IMR-90 (cell line): Measurements from ENCODE around the gene DCDC2. TPM values are rescaled to one million over a fixed set of nuclear protein-coding genes. Genes with fewer than 3 reads are reported as not detected.

Experiments
- ATAC-seq: fragments of 200-7000 bp; cut with Tn5 transposase; 2 replicates; pipeline ENCODE4 v1.9.1; 2020; ENCODE audit warnings: low read depth, mild to moderate bottlenecking, moderate library complexity
- BruUV-seq: library from RNA; stranded (reverse); fragments of 400-500 nt; replicated peaks from 2 replicates; lab custom pipeline; 2021; lab: Mats Ljungman, UMichigan
- CTCF ChIA-PET: fragments of 300-600 bp; formaldehyde crosslinking; extraction: SDS; loops from one replicate; lab custom pipeline; 2021; ENCODE audit warnings: antibody characterized with exemption; lab: Yijun Ruan, JAX
- POLR2A ChIA-PET: fragments of 300-600 bp; sonication (Branson Sonifier 250); formaldehyde crosslinking; loops from one replicate; lab custom pipeline; 2022; ENCODE audit warnings: antibody characterized with exemption; ENCODE audit not compliant: unreplicated experiment; lab: Charles Lee
- DNase-seq: peaks from one replicate; pipeline ENCODE4 v3.0.0; 2013
- H2AFZ ChIP-seq: replicated peaks from 2 replicates; pipeline ENCODE3; 2013; ENCODE audit warnings: low read length, mild to moderate bottlenecking; ENCODE audit not compliant: poor library complexity
- H2AK5ac ChIP-seq: 2 replicates; pipeline ENCODE4 v1.6.1; 2013; ENCODE audit warnings: low read depth, low read length, inconsistent platforms
- H2AK9ac ChIP-seq: replicated peaks from 2 replicates; pipeline ENCODE3; 2013; ENCODE audit warnings: mild to moderate bottlenecking, low read depth, low read length, moderate library complexity; ENCODE audit not compliant: poor library complexity
- H2BK120ac ChIP-seq: 2 replicates; pipeline ENCODE4 v1.6.1; 2013; ENCODE audit warnings: low read depth, low read length, inconsistent platforms
- H2BK15ac ChIP-seq: 3 replicates; pipeline ENCODE4 v1.6.1; 2013; ENCODE audit warnings: low read depth, low read length, inconsistent platforms
- H2BK20ac ChIP-seq: 2 replicates; pipeline ENCODE4 v1.6.1; 2013; ENCODE audit warnings: low read depth, mild to moderate bottlenecking, inconsistent platforms, low read length, moderate library complexity
- H2BK5ac ChIP-seq: 2 replicates; pipeline ENCODE4 v1.6.1; 2013; ENCODE audit warnings: mild to moderate bottlenecking, low read depth, low read length, inconsistent platforms; ENCODE audit not compliant: poor library complexity, severe bottlenecking
- H3K14ac ChIP-seq: replicated peaks from 2 replicates; pipeline ENCODE4 v1.6.1; 2013; ENCODE audit warnings: low read depth, low read length, inconsistent platforms
- H3K18ac ChIP-seq: 2 replicates; pipeline ENCODE4 v1.6.1; 2013; ENCODE audit warnings: low read depth, low read length, control low read depth
- H3K23ac ChIP-seq: 2 replicates; pipeline ENCODE4 v1.6.1; 2013; ENCODE audit warnings: low read depth, low read length, inconsistent platforms
- H3K27ac ChIP-seq: 2 replicates; pipeline ENCODE4 v1.5.1; 2013; ENCODE audit warnings: mild to moderate bottlenecking, control low read depth, low read length; ENCODE audit not compliant: insufficient read depth
- H3K27me3 ChIP-seq: 2 replicates; pipeline ENCODE4 v1.6.1; 2013; ENCODE audit warnings: low read length; ENCODE audit not compliant: control insufficient read depth, insufficient read depth
- H3K36me3 ChIP-seq: 2 replicates; pipeline ENCODE4 v1.6.1; 2013; ENCODE audit warnings: low read length, mixed read lengths; ENCODE audit not compliant: control insufficient read depth, insufficient read depth
- H3K4ac ChIP-seq: 2 replicates; pipeline ENCODE4 v1.6.1; 2013; ENCODE audit warnings: low read depth, low read length, inconsistent platforms
- H3K4me1 ChIP-seq: 2 replicates; pipeline ENCODE4 v1.6.1; 2013; ENCODE audit warnings: low read length, mixed read lengths; ENCODE audit not compliant: control insufficient read depth, insufficient read depth
- H3K4me2 ChIP-seq: 2 replicates; pipeline ENCODE4 v1.6.1; 2013; ENCODE audit warnings: low read depth, mild to moderate bottlenecking, control low read depth, low read length, moderate library complexity
- H3K4me3 ChIP-seq: 2 replicates; pipeline ENCODE4 v1.5.1; 2013; ENCODE audit warnings: low read depth, mild to moderate bottlenecking, control low read depth, low read length, moderate library complexity; ENCODE audit not compliant: insufficient read depth
- H3K56ac ChIP-seq: 2 replicates; pipeline ENCODE4 v1.6.1; 2013; ENCODE audit warnings: low read length, inconsistent platforms; ENCODE audit not compliant: insufficient read depth; ENCODE audit errors: extremely low read depth
- H3K79me1 ChIP-seq, 2 experiments: 2 replicates each; pipeline ENCODE4 v1.6.1; 2013; ENCODE audit warnings: low read length in 2 of 2, inconsistent platforms in 1 of 2, low read depth in 1 of 2
- H3K9ac ChIP-seq: 2 replicates; pipeline ENCODE4 v1.6.1; 2013; ENCODE audit warnings: low read depth, low read length, control low read depth
- H3K9me1 ChIP-seq: 2 replicates; pipeline ENCODE4 v1.6.1; 2013; ENCODE audit warnings: low read length, inconsistent platforms; ENCODE audit not compliant: insufficient read depth
- H3K9me3 ChIP-seq: 2 replicates; pipeline ENCODE4 v1.6.1; 2013; ENCODE audit warnings: low read length; ENCODE audit not compliant: control insufficient read depth, insufficient read depth
- H4K20me1 ChIP-seq: 2 replicates; pipeline ENCODE4 v1.6.1; 2013; ENCODE audit warnings: low read length, inconsistent platforms; ENCODE audit not compliant: insufficient read depth
- H4K5ac ChIP-seq: 2 replicates; pipeline ENCODE4 v1.6.1; 2013; ENCODE audit warnings: mild to moderate bottlenecking, low read depth, low read length, control low read depth
- H4K8ac ChIP-seq, 2 experiments: 2 replicates each; pipeline ENCODE4 v1.6.1; 2013; ENCODE audit warnings: low read depth in 2 of 2, low read length in 2 of 2, control low read depth in 1 of 2, inconsistent platforms in 1 of 2
- H4K91ac ChIP-seq: 2 replicates; pipeline ENCODE4 v1.6.1; 2013; ENCODE audit warnings: low read depth, low read length, inconsistent platforms; ENCODE audit not compliant: insufficient read depth
- BHLHE40 ChIP-seq: fragments of 150-350 bp; IDR thresholded peaks from 2 replicates; pipeline ENCODE4 v1.6.1; 2016; ENCODE audit warnings: mild to moderate bottlenecking, low read depth, low read length
- CEBPB ChIP-seq: IDR thresholded peaks from 2 replicates; pipeline ENCODE4 v1.6.1; 2012; ENCODE audit warnings: low read depth, low read length, improper control_type of control experiment
- CTCF ChIP-seq: conservative IDR thresholded peaks from 2 replicates; pipeline ENCODE4 v1.5.1; 2012; ENCODE audit warnings: mild to moderate bottlenecking, low read depth, low read length, improper control_type of control experiment
- RAD21 ChIP-seq: IDR thresholded peaks from 2 replicates; pipeline ENCODE4 v1.6.1; 2012; ENCODE audit warnings: low read length, improper control_type of control experiment
- RFX5 ChIP-seq: IDR thresholded peaks from 2 replicates; pipeline ENCODE4 v1.8.0; 2012; ENCODE audit warnings: low read depth, mild to moderate bottlenecking, low read length, moderate library complexity
- WGBS, 2 experiments: methylation state at CpG; one replicate each; pipeline versions ENCODE4 v1.1.5 to v1.1.7; 2013; ENCODE audit warnings: missing lambda C conversion rate in 2 of 2; ENCODE audit not compliant: insufficient read length in 1 of 2; ENCODE audit errors: extremely low coverage in 2 of 2; 5-methylcytosine and 5-hydroxymethylcytosine counted together
- dilution Hi-C: fragments of 300-500 bp; cut with HindIII; formaldehyde crosslinking; loops from one replicate; pipeline ENCODE4 v1.14.3; 2018; ENCODE audit warnings: low sequenced_read_pairs; ENCODE audit not compliant: unreplicated experiment
- in situ Hi-C: fragments of 300-500 bp; cut with MboI; formaldehyde crosslinking; loops from 3 replicates; pipeline ENCODE4 v1.14.3; 2019; ENCODE audit warnings: low sequenced_read_pairs, inconsistent platforms, mixed read lengths
- intact Hi-C: fragments of 100-400 bp; cut with micrococcal nuclease; formaldehyde crosslinking; loops from 2 replicates; pipeline ENCODE4 v1.10.0; 2022
- polyA plus RNA-seq, 3 experiments: library from polyadenylated mRNA; depleted of rRNA; stranded (reverse); fragments of >200 nt; gene quantifications; 2 replicates each; pipeline ENCODE4 v1.2.3, GENCODE V29; 2012; ENCODE audit warnings: low replicate concordance in 1 of 3
- total RNA-seq: library from RNA; depleted of rRNA; stranded (reverse); fragments of >200 nt; gene quantifications from 2 replicates; pipeline ENCODE4 v1.2.3, GENCODE V29; 2012

Gene DCDC2
- total and polyA plus RNA-seq, 2 of the 4 experiments (the other 2 are of a cell fraction), result not detected

- no CpG with 5 or more reads among the region's 1 CpG for WGBS, 2 experiments
- DNase-seq (peak; percentile 23), ATAC-seq (no peak)
- no peak overlapping the region for H3K4me2 ChIP-seq
- no peak overlapping the region for H4K8ac ChIP-seq
- H4K5ac ChIP-seq, result no peak overlapping the region
- no peak overlapping the region for H2BK20ac ChIP-seq
- no peak overlapping the region for H2BK5ac ChIP-seq
- no peak overlapping the region for H3K18ac ChIP-seq
- TF ChIP-seq RFX5, result no peak
- no peak for TF ChIP-seq CEBPB
- TF ChIP-seq RAD21, result peak; percentile 35; the same call in 1 of the 2 replicates
- no peak for TF ChIP-seq BHLHE40
- TF ChIP-seq CTCF, result peak; percentile 52
- no peak overlapping the region for H3K9ac ChIP-seq
- no peak overlapping the region for H2BK120ac ChIP-seq
- H3K4me3 ChIP-seq, result no peak overlapping the region
- in situ Hi-C loops (no loop called here), dilution Hi-C loops (no loop called here), intact Hi-C loops (no loop called here)
- no peak overlapping the region for H2AK9ac ChIP-seq
- H3K14ac ChIP-seq, result no peak overlapping the region
- no peak overlapping the region for H3K4ac ChIP-seq
- H3K23ac ChIP-seq, result no peak overlapping the region
- no peaks in the 10 kb centered on the region for H4K20me1 ChIP-seq
- H2BK15ac ChIP-seq, result no peak overlapping the region
- H3K56ac ChIP-seq, result no peak overlapping the region
- no peak overlapping the region for H2AFZ ChIP-seq
- ChIA-PET POLR2A (interaction anchor here (0.7 kb wide), 1 partner anchor 19 kb away, joined by 12 read pairs; no protein-coding TSS in a partner anchor), CTCF (interaction anchor here (0.6 to 1.3 kb wide), 3 partner anchors 9 to 332 kb away, joined by 3 to 6 read pairs (median 4); no protein-coding TSS in a partner anchor)
- no peaks in the 10 kb centered on the region for H3K36me3 ChIP-seq
- H3K9me3 ChIP-seq, result no peaks in the 10 kb centered on the region
- H2AK5ac ChIP-seq, result no peak overlapping the region
- H3K27me3 ChIP-seq, result no peaks in the 10 kb centered on the region
- H3K79me1 ChIP-seq, result no peaks in the 10 kb centered on the region
- no TSS peak for BruUV-seq
- H3K4me1 ChIP-seq, result no peaks in the 10 kb centered on the region
- no peak overlapping the region for H4K91ac ChIP-seq
- H3K9me1 ChIP-seq, result no peaks in the 10 kb centered on the region
- H3K27ac ChIP-seq, result no peak overlapping the region
These were observed 83.3 kb downstream of the DCDC2 start for GRCh38 chr6:24274441-24275083.
